Measurements from ENCODE around the gene ANKRD30A.

DNA sequence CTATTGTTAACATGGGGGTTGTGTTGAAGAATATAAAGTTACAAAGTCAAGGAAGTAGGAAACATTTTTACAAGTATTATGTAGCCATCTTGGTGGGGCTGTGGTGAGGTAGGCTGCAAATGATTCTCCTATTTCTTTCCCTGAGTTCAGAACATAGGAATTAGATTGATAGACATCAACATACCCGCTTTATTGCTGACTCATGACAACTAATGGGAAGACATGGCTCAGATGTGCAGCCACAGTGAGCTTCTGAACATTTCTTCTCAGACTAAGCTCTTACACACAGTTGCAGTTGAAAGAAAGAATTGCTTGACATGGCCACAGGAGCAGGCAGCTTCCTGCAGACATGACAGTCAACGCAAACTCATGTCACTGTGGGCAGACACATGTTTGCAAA lies 110.7 kb downstream of the ANKRD30A start:
- TF ChIP-seq, protein P1, sequence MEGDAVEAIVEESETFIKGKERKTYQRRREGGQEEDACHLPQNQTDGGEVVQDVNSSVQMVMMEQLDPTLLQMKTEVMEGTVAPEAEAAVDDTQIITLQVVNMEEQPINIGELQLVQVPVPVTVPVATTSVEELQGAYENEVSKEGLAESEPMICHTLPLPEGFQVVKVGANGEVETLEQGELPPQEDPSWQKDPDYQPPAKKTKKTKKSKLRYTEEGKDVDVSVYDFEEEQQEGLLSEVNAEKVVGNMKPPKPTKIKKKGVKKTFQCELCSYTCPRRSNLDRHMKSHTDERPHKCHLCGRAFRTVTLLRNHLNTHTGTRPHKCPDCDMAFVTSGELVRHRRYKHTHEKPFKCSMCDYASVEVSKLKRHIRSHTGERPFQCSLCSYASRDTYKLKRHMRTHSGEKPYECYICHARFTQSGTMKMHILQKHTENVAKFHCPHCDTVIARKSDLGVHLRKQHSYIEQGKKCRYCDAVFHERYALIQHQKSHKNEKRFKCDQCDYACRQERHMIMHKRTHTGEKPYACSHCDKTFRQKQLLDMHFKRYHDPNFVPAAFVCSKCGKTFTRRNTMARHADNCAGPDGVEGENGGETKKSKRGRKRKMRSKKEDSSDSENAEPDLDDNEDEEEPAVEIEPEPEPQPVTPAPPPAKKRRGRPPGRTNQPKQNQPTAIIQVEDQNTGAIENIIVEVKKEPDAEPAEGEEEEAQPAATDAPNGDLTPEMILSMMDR (IDR thresholded peaks at IDR 0.05; ENCODE audit: poor library complexity, severe bottlenecking): no peak
- TF ChIP-seq EP300 (conservative IDR thresholded peaks at IDR 0.05; ENCODE audit: poor library complexity, severe bottlenecking) (no peak), RAD21 (conservative IDR thresholded peaks at IDR 0.05) (no peak), POLR2AphosphoS5 (IDR thresholded peaks at IDR 0.05) (no peak), EZH2 (IDR thresholded peaks at IDR 0.05; ENCODE audit: borderline replicate concordance, insufficient read depth, low read length, poor library complexity, severe bottlenecking) (no peak), TAF1 (IDR thresholded peaks at IDR 0.05; ENCODE audit: low read depth) (no peak), SMC3 (conservative IDR thresholded peaks at IDR 0.05; ENCODE audit: poor library complexity) (no peak), MXI1 (conservative IDR thresholded peaks at IDR 0.05; ENCODE audit: poor library complexity, severe bottlenecking) (no peak)
- TF ChIP-seq, protein P2, sequence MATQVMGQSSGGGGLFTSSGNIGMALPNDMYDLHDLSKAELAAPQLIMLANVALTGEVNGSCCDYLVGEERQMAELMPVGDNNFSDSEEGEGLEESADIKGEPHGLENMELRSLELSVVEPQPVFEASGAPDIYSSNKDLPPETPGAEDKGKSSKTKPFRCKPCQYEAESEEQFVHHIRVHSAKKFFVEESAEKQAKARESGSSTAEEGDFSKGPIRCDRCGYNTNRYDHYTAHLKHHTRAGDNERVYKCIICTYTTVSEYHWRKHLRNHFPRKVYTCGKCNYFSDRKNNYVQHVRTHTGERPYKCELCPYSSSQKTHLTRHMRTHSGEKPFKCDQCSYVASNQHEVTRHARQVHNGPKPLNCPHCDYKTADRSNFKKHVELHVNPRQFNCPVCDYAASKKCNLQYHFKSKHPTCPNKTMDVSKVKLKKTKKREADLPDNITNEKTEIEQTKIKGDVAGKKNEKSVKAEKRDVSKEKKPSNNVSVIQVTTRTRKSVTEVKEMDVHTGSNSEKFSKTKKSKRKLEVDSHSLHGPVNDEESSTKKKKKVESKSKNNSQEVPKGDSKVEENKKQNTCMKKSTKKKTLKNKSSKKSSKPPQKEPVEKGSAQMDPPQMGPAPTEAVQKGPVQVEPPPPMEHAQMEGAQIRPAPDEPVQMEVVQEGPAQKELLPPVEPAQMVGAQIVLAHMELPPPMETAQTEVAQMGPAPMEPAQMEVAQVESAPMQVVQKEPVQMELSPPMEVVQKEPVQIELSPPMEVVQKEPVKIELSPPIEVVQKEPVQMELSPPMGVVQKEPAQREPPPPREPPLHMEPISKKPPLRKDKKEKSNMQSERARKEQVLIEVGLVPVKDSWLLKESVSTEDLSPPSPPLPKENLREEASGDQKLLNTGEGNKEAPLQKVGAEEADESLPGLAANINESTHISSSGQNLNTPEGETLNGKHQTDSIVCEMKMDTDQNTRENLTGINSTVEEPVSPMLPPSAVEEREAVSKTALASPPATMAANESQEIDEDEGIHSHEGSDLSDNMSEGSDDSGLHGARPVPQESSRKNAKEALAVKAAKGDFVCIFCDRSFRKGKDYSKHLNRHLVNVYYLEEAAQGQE (IDR thresholded peaks at IDR 0.05; ENCODE audit: borderline replicate concordance): no peak

Data from neural cell (in vitro differentiated cells).